GM11168 (cell line): Measurements from ENCODE around the gene LAMA2.

ENCODE experiments used
- in situ Hi-C: fragments of 300-500 bp; cut with MboI; formaldehyde crosslinking; loops from one replicate; pipeline ENCODE4 v1.12.0; 2022; ENCODE audit warnings: low sequenced_read_pairs; ENCODE audit not compliant: unreplicated experiment

Gene LAMA2

DNA sequence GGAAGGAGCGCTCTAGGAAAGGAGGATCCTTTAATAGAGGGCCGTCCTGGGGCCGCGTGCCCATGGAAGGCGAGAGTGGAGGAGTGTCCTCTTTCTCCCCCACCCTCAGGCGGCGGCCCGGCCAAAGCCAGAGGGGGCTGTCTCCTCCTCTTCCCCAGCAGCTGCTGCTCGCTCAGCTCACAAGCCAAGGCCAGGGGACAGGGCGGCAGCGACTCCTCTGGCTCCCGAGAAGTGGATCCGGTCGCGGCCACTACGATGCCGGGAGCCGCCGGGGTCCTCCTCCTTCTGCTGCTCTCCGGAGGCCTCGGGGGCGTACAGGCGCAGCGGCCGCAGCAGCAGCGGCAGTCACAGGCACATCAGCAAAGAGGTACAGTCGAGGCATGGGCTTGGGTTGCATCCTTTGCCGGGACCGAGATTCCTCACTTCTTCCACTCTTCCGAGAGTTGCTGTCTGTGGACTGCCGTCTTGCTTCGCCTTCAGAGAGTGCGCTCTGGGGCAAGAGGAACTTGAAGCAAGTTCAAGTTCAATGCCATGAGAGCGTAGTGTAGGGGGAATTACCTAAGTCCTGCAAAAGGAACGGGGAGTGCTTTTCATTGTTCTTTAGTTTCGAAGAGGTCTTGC lies at the start of gene LAMA2:
Gene LAMA2 (plus strand): TSS at position 148 of the 621 bp plus-strand sequence. CDS start 108 bp downstream, at position 256.
- in situ Hi-C loops = no loop called here

DNA sequence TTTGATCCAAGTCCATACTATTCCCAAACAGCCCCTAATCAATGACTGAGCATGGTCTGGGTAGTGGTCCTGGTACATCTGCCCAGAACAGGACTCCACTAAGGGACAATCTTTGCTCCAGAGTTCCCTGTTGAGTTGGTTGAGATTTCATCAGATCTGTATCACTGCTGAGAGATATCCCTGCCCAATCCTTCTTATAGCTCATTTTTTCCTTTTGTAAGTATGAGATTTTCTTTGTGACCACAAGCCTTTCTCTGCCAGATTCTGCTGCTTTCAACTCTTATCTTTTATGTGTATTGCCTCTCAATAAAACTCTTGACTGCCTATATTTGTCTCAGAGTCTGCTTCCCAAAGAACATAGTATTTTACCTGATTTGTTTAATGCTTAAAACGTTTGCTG lies 46.2 kb upstream of the LAMA2 start:
- in situ Hi-C loops = no loop called here

DNA sequence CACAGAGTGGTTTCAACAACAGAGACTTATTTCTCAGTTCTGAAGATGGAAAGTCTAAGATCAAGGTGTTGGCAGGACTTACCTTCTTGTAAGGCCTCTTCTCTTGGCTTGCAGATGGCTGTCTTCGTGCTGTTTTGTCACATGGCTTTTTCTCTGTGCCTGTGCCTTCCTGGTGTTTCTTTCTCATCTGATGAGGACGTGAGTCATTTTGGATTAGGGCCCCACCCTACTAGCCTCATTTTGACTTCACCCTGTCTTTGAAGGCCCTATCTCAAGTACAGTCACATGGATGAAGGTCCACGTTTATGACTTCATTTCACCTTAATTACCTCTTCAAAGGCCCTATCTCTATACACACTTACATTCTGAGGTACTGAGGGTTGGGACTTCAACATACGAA lies 41.4 kb upstream of the LAMA2 start:
- in situ Hi-C loops = no loop called here

DNA sequence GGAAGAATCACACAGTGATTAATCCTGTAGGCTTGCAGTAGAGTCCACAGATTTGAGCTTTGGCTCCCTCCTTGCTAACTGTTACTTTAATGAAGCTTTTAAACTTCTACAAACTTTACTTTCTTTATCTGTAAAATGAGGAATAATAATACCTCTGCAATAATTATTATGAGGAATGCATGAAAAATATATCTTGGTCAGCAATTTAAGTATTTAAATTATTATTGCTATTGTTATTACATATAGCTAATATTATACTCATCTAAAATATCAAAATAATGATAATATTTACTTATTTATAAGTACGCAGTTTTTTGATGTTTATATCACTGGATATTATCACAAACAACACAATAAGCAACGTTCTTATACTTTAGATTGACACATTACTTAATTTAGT lies 38.3 kb upstream of the LAMA2 start:
- in situ Hi-C loops = no loop called here

- in situ Hi-C loops = no loop called here
These were observed 35.3 kb upstream of the LAMA2 start for GRCh38 chr6:128847431-128848210.

DNA sequence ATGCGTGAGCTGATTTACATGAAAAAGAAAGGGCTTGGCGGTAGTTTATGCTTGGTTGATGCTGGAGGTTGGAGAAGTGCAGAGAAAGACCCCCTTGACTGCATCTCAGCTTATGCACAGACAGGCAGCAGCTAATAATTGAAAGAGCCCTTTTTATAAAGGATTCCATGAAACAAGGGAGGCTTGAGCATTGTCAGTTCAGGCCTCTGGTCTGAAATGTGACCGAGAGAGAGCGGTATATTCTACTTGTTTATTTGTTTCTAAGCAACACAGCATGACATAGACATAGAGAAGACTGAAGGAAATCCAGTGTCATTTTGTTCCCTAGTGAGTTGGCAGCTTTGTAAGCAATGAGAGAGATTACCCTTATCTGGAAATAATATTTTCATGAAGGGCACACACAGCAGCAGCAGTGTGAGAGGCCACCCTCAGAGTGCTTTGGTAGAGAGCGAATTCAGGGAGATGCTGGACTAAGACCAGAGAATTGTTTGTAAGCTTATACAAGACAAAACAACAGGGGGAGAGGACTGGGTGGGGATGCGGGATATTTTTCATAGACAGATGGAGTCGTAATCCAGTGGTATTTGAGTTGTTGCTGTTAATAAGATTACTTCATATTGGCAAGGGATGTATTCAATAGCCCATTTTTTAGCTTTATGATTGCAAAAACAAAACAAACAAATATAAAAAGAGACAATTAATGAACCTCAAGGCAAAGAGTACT lies 34.6 kb upstream of the LAMA2 start:
- in situ Hi-C loops = no loop called here

DNA sequence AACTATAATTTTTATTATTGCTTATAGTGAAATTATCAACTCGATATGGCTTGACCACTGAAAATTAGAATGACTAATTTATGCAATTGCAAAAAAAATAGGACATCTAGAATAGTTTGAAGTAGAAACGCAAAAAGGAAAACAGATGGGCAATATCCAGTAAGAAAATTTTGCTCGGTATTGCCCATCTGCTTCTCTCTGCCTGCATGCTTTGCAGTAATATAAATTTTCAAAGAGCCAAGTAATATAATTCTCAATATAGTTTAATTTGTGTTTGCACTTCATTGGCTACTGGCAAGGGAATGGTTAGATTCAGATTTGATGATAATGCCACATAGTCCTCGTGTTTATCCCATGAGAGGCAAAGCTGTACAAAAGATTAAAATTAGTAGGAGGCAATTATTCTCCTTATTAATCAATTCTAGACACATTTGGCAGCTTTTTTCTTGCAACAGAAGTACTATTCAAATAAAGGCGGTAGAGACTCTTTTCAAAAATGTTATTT lies 27.3 kb upstream of the LAMA2 start:
- in situ Hi-C loops = no loop called here

DNA sequence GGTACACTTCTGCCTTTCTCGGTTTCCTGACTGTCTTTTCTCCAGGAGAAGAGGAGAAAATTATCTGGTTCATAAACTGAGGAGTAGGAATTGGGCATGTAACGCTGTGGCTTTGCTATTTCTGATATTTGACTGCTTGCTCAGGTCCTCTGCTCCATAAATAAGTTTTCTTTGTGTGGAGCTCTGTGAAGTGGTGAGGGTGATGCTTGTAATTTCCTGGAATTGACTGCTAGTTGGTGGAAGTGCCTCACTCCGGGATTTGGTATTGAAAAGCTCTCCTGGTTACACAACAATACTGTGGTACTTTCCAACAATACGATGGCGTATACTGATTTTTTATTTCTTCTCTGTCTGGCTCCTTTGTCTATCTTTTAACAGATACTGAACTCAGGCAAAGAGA lies 25.1 kb upstream of the LAMA2 start:
- in situ Hi-C loops = no loop called here

- in situ Hi-C loops = no loop called here
These were observed 22.2 kb upstream of the LAMA2 start for GRCh38 chr6:128860782-128861181.

DNA sequence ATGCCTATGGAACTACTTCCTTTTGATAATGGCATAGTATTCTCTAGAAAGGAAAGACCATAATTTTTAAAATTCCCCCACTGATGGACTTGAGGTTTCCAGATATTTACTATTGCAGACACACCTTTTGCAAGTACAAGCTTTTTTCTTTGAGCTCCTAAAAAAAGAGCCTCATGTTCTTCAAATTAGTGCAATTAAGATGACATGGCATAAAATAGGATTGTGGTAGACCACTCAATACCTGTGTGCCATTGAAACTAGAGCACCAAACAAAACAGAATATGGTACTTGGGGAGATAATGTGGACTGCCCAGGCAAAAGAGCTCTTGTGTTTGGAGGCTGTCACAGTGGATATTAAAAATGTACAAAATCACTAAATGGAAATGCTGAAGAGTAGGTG lies 19.0 kb upstream of the LAMA2 start:
- in situ Hi-C loops = no loop called here

GRCh38 chr6:128870746-128871145 lies 12.2 kb upstream of the LAMA2 start:
- in situ Hi-C loops = no loop called here

DNA sequence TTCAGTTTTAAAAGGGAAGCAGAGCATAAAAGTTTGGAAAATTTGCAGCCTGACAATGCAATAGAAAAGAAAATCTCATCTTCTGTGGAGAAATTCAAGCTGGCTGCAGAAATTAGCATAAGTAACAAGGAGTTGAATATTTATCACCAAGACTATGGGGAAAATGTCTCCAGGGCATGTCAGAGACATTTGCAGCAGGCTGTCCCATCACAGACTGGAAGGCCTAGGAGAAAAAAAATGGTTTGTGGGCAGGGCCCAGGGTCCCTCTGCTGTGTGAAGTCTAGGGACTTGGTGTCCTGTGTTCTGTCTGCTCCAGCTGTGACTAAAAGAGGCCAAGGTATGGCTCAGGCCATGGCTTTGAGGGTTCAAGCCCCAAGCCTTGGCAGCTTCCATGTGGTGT lies 8.1 kb upstream of the LAMA2 start:
- in situ Hi-C loops = no loop called here

GRCh38 chr6:128882560-128882959 lies 378 bp upstream of the LAMA2 start:
- in situ Hi-C loops = no loop called here

GRCh38 chr6:128883906-128884305 lies 968 bp downstream of the LAMA2 start:
- in situ Hi-C loops = no loop called here

DNA sequence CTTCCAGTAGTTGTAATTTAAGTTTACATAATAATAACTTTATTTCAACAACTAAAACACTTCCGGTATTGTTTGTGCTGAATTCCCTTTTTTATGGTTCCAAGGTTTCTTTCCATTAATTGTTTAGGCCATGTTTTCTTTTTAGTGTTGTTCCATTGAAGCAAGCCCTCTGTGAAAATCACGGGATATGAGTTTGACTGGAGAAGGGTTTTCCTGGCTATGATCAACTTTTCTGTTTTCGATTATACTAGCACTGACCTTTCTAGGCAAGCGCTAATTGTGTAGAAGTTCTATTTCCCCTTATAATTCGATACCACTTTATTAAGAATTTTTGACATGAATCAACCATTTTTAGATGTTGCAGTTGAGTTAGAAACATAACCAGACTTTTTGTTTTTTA lies 2.4 kb downstream of the LAMA2 start:
- in situ Hi-C loops = no loop called here

GRCh38 chr6:128886706-128887105 lies 3.8 kb downstream of the LAMA2 start:
- in situ Hi-C loops = no loop called here

- in situ Hi-C loops = no loop called here
These were observed 5.7 kb downstream of the LAMA2 start for GRCh38 chr6:128888444-128889175.

DNA sequence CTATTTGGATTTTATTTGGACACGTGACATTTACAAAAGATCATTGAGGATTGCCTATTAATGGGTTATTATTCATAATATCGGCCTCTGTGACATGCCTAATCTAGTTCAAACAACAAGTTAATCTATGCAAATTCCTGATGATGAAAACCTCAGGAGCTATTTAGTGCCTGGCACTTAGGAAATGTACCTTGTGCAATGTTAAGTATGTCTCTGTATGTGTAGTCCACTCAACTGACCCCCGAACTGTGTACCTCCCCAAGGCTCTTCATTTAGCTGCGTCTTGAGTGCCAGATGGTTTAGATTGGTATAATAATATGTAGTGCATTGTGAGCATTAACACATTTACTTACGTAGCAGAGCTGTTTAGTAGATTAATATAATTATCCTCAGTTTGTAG lies 6.9 kb downstream of the LAMA2 start:
- in situ Hi-C loops = no loop called here

DNA sequence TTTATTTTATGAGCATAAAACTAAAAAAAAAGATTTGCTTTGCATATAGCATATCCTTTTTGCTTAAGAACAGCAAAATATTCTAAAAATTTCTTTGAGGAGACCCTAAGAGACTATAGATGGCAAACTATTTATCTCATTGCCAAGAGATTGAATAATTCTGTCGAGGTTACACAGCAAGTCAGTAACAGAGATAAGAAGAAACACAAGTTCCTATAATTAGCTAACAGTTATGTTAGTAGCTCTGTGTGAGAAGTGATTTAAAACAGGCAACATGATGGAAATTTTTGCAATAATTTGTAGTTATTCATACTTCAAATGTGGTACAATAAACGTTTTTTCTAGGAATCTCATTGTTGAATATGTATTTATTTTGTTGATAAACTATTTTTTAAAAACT lies 9.1 kb downstream of the LAMA2 start:
- in situ Hi-C loops = no loop called here

DNA sequence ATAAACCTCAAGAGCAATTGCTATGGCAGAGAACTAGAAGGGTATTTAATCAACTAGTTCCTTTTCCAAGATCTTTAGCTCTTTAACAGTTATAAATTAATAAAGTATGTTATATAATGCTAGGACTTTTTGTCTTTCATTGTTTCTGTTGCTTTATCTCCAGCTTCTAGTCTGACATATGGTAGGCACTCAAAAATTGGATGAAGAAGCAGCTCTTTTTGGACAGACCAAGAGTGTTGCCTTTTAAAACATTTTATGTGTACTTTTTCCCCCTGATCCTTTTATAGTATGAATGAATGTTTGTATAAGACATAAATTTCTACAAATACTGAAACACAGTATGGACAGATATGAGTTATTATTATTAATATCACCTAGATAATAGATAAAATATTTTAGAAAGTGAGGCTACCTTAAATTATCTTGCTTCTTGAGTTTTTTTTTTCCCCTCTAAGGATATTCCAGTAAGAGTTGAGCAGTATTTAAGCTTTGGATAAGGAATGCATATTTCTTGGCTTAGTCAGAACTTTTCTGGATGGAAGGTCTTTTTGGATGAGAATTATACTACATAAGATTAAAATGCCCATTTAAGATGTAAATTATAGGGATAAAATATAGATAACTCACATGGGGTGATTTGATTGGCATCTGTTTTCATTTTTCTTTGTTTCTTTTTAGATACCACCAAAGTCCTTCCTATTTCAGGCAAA lies 16.6 kb downstream of the LAMA2 start:
- in situ Hi-C loops = no loop called here
